Measurements from ENCODE around the gene APOO. TPM values are rescaled to one million over a fixed set of nuclear protein-coding genes. Genes with fewer than 3 reads are reported as not detected.
"Not testable (repeated sequence)": the region's sequence is repeated elsewhere in the genome, so short reads cannot be mapped to it uniquely, and the experiment has no call there.

Gene APOO
- total and polyA plus RNA-seq, 4 donors, result 5.4 to 18.0 (median 8.8) TPM

DNA sequence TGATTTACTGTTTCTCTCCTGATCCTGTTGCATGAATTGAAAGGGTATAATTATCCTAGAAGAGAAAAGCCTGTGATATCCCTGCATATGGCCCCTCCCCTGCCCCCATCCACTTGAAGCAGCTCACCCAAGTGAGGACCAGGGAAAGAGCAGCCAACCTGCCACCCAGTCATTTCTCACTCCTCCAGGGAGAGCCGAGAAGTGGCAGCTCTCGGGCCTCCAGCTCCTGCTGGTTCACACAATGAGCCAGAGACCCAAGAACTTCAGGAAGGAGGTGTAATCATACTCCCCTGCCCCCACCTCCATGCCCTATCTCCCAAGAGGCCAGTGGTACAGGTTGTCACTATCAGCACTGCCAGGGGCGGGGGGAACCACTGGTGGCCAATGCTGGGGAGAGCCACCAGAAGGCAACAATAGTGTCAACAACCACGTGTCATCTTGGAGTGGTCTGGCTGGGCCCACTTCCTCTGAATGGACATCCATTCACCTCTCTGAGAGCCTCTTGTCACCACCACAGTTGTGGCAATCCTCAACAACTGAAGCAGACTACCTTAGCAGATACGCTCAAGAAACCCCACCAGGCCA, 42.9 kb downstream of the APOO start:
- no peaks in the 10 kb centered on the region for H3K27me3 ChIP-seq (ENCODE audit: control insufficient read depth in 4 of 4, insufficient read depth in 4 of 4, low read length in 3 of 4)
- WGBS, result 97% methylated on average over 5 of the region's 5 CpGs
- H3K9me3 ChIP-seq (ENCODE audit: control insufficient read depth in 4 of 4, low read length in 3 of 4), result no peaks in the 10 kb centered on the region
- H3K27ac ChIP-seq (ENCODE audit: low read depth in 1 of 2, low read length in 2 of 2), result no peak overlapping the region
- TF ChIP-seq FOXA1 (IDR thresholded peaks at IDR 0.05), result no peak
- no peak for TF ChIP-seq GABPA (IDR thresholded peaks at IDR 0.05 in 1 of 2, conservative IDR thresholded peaks at IDR 0.05 in 1 of 2)
- TF ChIP-seq RXRA (IDR thresholded peaks at IDR 0.05), result no peak
- no peak for TF ChIP-seq MAX (IDR thresholded peaks at IDR 0.05)
- TF ChIP-seq YY1 (IDR thresholded peaks at IDR 0.05), result no peak
- TF ChIP-seq FOXA2 (IDR thresholded peaks at IDR 0.05), result no peak
- no peak for TF ChIP-seq SP1 (IDR thresholded peaks at IDR 0.05)
- no peak for TF ChIP-seq RAD21 (IDR thresholded peaks at IDR 0.05)
- no peak for TF ChIP-seq TAF1 (conservative IDR thresholded peaks at IDR 0.05)
- H3K4me1 ChIP-seq (ENCODE audit: control insufficient read depth in 4 of 4, insufficient read depth in 4 of 4, low read length in 3 of 4), result peaks cover 0 to 2% (median 0%) of the 10 kb centered on the region in 4 donors
- no peaks in the 10 kb centered on the region for H3K36me3 ChIP-seq (ENCODE audit: control insufficient read depth in 4 of 4, insufficient read depth in 3 of 4, low read depth in 1 of 4, low read length in 3 of 4)
- H3K9ac ChIP-seq (ENCODE audit: low read depth in 1 of 2, low read length in 2 of 2), result no peak overlapping the region
- no peak for DNase-seq (ENCODE audit: low spot score)
- no peak overlapping the region for H3K4me3 ChIP-seq (ENCODE audit: low read depth in 1 of 3, low read length in 3 of 3)

- not testable (repeated sequence) for H3K36me3 ChIP-seq (ENCODE audit: control insufficient read depth in 4 of 4, insufficient read depth in 3 of 4, low read depth in 1 of 4, low read length in 3 of 4); DNase-seq (ENCODE audit: low spot score); H3K4me1 ChIP-seq (ENCODE audit: control insufficient read depth in 4 of 4, insufficient read depth in 4 of 4, low read length in 3 of 4); H3K4me3 ChIP-seq (ENCODE audit: low read depth in 1 of 3, low read length in 3 of 3); H3K9ac ChIP-seq (ENCODE audit: low read depth in 1 of 2, low read length in 2 of 2); H3K27me3 ChIP-seq (ENCODE audit: control insufficient read depth in 4 of 4, insufficient read depth in 4 of 4, low read length in 3 of 4); H3K9me3 ChIP-seq (ENCODE audit: control insufficient read depth in 4 of 4, low read length in 3 of 4); H3K27ac ChIP-seq (ENCODE audit: low read depth in 1 of 2, low read length in 2 of 2)
- 88% methylated on average over 2 of the region's 2 CpGs for WGBS
These were observed 45.8 kb downstream of the APOO start for GRCh38 chrX:23861952-23862351.

- H3K27me3 ChIP-seq (ENCODE audit: control insufficient read depth in 4 of 4, insufficient read depth in 4 of 4, low read length in 3 of 4), result no peaks in the 10 kb centered on the region
- H3K4me3 ChIP-seq (ENCODE audit: low read depth in 1 of 3, low read length in 3 of 3), result no peak overlapping the region
- no peaks in the 10 kb centered on the region for H3K4me1 ChIP-seq (ENCODE audit: control insufficient read depth in 4 of 4, insufficient read depth in 4 of 4, low read length in 3 of 4)
- H3K9me3 ChIP-seq (ENCODE audit: control insufficient read depth in 4 of 4, low read length in 3 of 4), result no peaks in the 10 kb centered on the region
- H3K27ac ChIP-seq (ENCODE audit: low read depth in 1 of 2, low read length in 2 of 2), result no peak overlapping the region
- no peak overlapping the region for H3K9ac ChIP-seq (ENCODE audit: low read depth in 1 of 2, low read length in 2 of 2)
- 99% methylated on average over 4 of the region's 6 CpGs for WGBS
- no peaks in the 10 kb centered on the region for H3K36me3 ChIP-seq (ENCODE audit: control insufficient read depth in 4 of 4, insufficient read depth in 3 of 4, low read depth in 1 of 4, low read length in 3 of 4)
- no peak for DNase-seq (ENCODE audit: low spot score)
- TF ChIP-seq, protein P1, sequence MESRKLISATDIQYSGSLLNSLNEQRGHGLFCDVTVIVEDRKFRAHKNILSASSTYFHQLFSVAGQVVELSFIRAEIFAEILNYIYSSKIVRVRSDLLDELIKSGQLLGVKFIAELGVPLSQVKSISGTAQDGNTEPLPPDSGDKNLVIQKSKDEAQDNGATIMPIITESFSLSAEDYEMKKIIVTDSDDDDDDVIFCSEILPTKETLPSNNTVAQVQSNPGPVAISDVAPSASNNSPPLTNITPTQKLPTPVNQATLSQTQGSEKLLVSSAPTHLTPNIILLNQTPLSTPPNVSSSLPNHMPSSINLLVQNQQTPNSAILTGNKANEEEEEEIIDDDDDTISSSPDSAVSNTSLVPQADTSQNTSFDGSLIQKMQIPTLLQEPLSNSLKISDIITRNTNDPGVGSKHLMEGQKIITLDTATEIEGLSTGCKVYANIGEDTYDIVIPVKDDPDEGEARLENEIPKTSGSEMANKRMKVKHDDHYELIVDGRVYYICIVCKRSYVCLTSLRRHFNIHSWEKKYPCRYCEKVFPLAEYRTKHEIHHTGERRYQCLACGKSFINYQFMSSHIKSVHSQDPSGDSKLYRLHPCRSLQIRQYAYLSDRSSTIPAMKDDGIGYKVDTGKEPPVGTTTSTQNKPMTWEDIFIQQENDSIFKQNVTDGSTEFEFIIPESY (IDR thresholded peaks at IDR 0.05), result no peak
- no peak for TF ChIP-seq NR2F2 (IDR thresholded peaks at IDR 0.05)
- no peak for TF ChIP-seq HNF4G (IDR thresholded peaks at IDR 0.05)
- TF ChIP-seq ATF3 (IDR thresholded peaks at IDR 0.05), result no peak
- TF ChIP-seq HNF4A (conservative IDR thresholded peaks at IDR 0.05), result no peak
- no peak for TF ChIP-seq REST (IDR thresholded peaks at IDR 0.05)
- TF ChIP-seq MAX (IDR thresholded peaks at IDR 0.05), result no peak
- no peak for TF ChIP-seq JUND (IDR thresholded peaks at IDR 0.05)
- TF ChIP-seq EGR1 (IDR thresholded peaks at IDR 0.05; ENCODE audit: low read depth in 2 of 2), result no peak
- TF ChIP-seq FOXA1 (IDR thresholded peaks at IDR 0.05), result no peak
- no peak for TF ChIP-seq FOXA2 (IDR thresholded peaks at IDR 0.05)
- no peak for TF ChIP-seq GABPA (IDR thresholded peaks at IDR 0.05 in 1 of 2, conservative IDR thresholded peaks at IDR 0.05 in 1 of 2)
These were observed 46.4 kb downstream of the APOO start for GRCh38 chrX:23861215-23861896.

DNA sequence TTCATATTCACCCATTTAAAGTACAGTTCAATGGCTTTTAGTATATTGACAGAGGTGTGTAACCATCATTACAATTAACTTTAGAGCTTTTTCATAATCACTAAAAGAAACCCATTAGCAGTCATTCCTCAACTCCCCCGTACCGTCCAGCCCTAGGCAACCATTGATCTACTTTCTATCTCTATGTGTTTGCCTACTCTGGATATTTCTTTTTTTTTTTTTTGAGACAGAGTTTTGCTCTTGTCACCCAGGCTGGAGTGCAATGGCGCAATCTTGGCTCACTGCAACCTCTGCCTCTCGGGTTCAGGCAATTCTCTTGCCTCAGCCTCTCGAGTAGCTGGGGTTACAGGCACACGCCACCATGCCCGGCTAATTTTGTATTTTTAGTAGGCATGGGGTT, 48.5 kb downstream of the APOO start:
- H3K27me3 ChIP-seq (ENCODE audit: control insufficient read depth in 4 of 4, insufficient read depth in 4 of 4, low read length in 3 of 4); H3K36me3 ChIP-seq (ENCODE audit: control insufficient read depth in 4 of 4, insufficient read depth in 3 of 4, low read depth in 1 of 4, low read length in 3 of 4); H3K27ac ChIP-seq (ENCODE audit: low read depth in 1 of 2, low read length in 2 of 2); DNase-seq (ENCODE audit: low spot score); H3K4me1 ChIP-seq (ENCODE audit: control insufficient read depth in 4 of 4, insufficient read depth in 4 of 4, low read length in 3 of 4); H3K9ac ChIP-seq (ENCODE audit: low read depth in 1 of 2, low read length in 2 of 2); H3K9me3 ChIP-seq (ENCODE audit: control insufficient read depth in 4 of 4, low read length in 3 of 4); H3K4me3 ChIP-seq (ENCODE audit: low read depth in 1 of 3, low read length in 3 of 3): not testable (repeated sequence)
- 60% methylated on average over 7 of the region's 7 CpGs for WGBS
